B cell (primary cell): ENCODE measurements around the gene CEP55. TPM values are rescaled to one million over a fixed set of nuclear protein-coding genes. Genes with fewer than 3 reads are reported as not detected.

Experiments used
- ATAC-seq: fragments of 200-7000 bp; cut with Tn5 transposase; one replicate; pipeline ENCODE4 v1.10.0; 2021; ENCODE audit warnings: low read depth, mild to moderate bottlenecking, moderate number of reproducible peaks, moderate library complexity
- CTCF ChIA-PET: fragments of 350-600 bp; sonication (Branson Sonifier 250); formaldehyde crosslinking; loops from one replicate; lab custom pipeline; 2021; ENCODE audit warnings: antibody characterized with exemption, inconsistent platforms; lab: Charles Lee
- POLR2A ChIA-PET: fragments of 350-600 bp; sonication (Branson Sonifier 250); formaldehyde crosslinking; loops from one replicate; lab custom pipeline; 2021; ENCODE audit warnings: antibody characterized with exemption; lab: Charles Lee
- DNase-seq: peaks from one replicate; pipeline ENCODE4 v3.0.0; 2013
- H2AFZ ChIP-seq: 2 replicates; pipeline ENCODE4 v1.6.1; 2012; ENCODE audit warnings: mild to moderate bottlenecking, low read depth, low read length; ENCODE audit not compliant: insufficient read depth, poor library complexity, severe bottlenecking
- H3K27ac ChIP-seq, 2 donors: 1 replicate in 1 of 2; 2 replicates in 1 of 2; pipeline ENCODE4 v1.5.1; 2012 to 2013; ENCODE audit warnings: low read length in 2 of 2, mild to moderate bottlenecking in 2 of 2, moderate library complexity in 1 of 2
- H3K27me3 ChIP-seq, 4 experiments: fragments of 200-600 bp in 1 of 4; sonication (generic) in 1 of 4; replicated peaks in 1 of 4; 1 replicate in 2 of 4; 2 replicates in 2 of 4; pipeline versions ENCODE4 v1.6.1 to v1.7.0; 2013 to 2016; ENCODE audit warnings: low read length in 3 of 4, mild to moderate bottlenecking in 2 of 4, mixed read lengths in 1 of 4, moderate library complexity in 1 of 4; ENCODE audit not compliant: insufficient read depth in 4 of 4, control insufficient read depth in 3 of 4; ENCODE audit errors: control extremely low read depth in 1 of 4
- H3K36me3 ChIP-seq, 2 experiments: replicated peaks in 1 of 2; 1 replicate in 1 of 2; 2 replicates in 1 of 2; pipeline versions ENCODE4 v1.6.1 to v1.7.1; 2013; ENCODE audit warnings: low read length in 1 of 2; ENCODE audit not compliant: insufficient read depth in 2 of 2, control insufficient read depth in 1 of 2; ENCODE audit errors: control extremely low read depth in 1 of 2, extremely low read depth in 1 of 2
- H3K4me1 ChIP-seq, 2 donors: fragments of 200-600 bp in 1 of 2; sonication (generic) in 1 of 2; 1 replicate in 1 of 2; 2 replicates in 1 of 2; pipeline versions ENCODE4 v1.5.1 to v1.6.1; 2013 to 2017; ENCODE audit warnings: low read length in 2 of 2; ENCODE audit not compliant: control insufficient read depth in 2 of 2, insufficient read depth in 2 of 2
- H3K4me2 ChIP-seq: replicated peaks from 2 replicates; pipeline ENCODE3; 2012; ENCODE audit warnings: mild to moderate bottlenecking, low read depth, low read length; ENCODE audit not compliant: poor library complexity, severe bottlenecking
- H3K4me3 ChIP-seq, 5 experiments: fragments of 200-600 bp in 1 of 5; sonication (generic) in 1 of 5; 1 replicate in 3 of 5; 2 replicates in 2 of 5; pipeline versions ENCODE4 v1.5.1 to v1.7.0; 2011 to 2016; ENCODE audit warnings: low read length in 4 of 5, mild to moderate bottlenecking in 4 of 5, low read depth in 2 of 5, control low read depth in 1 of 5, moderate library complexity in 1 of 5; ENCODE audit not compliant: insufficient read depth in 1 of 5; ENCODE audit errors: control extremely low read depth in 1 of 5, extremely low read depth in 1 of 5
- H3K79me2 ChIP-seq: fragments of 200-600 bp; sonication (generic); one replicate; pipeline ENCODE4 v1.6.0; 2016; ENCODE audit warnings: low read length; ENCODE audit not compliant: control insufficient read depth, insufficient read depth
- H3K9ac ChIP-seq: fragments of 200-600 bp; sonication (generic); 2 replicates; pipeline ENCODE4 v1.6.1; 2017; ENCODE audit warnings: mild to moderate bottlenecking, low read length, moderate library complexity
- H3K9me3 ChIP-seq, 3 donors: one replicate each; pipeline versions ENCODE4 v1.6.1 to v1.7.1; 2013; ENCODE audit warnings: low read length in 2 of 3; ENCODE audit not compliant: control insufficient read depth in 2 of 3, insufficient read depth in 1 of 3; ENCODE audit errors: control extremely low read depth in 1 of 3
- H4K20me1 ChIP-seq: 2 replicates; pipeline ENCODE4 v1.6.0; 2012; ENCODE audit warnings: mild to moderate bottlenecking, low read length; ENCODE audit not compliant: insufficient read depth, control insufficient read depth, poor library complexity, severe bottlenecking
- H3K27ac Mint-ChIP-seq: one replicate; pipeline ENCODE4 v1.8.0; 2021; ENCODE audit warnings: mixed read lengths
- H3K27me3 Mint-ChIP-seq: one replicate; pipeline ENCODE4 v1.8.0; 2021; ENCODE audit warnings: mixed read lengths
- H3K4me1 Mint-ChIP-seq: one replicate; pipeline ENCODE4 v1.8.0; 2021; ENCODE audit warnings: mixed read lengths
- H3K4me3 Mint-ChIP-seq: one replicate; pipeline ENCODE4 v1.8.0; 2021; ENCODE audit warnings: mixed read lengths
- H3K9me3 Mint-ChIP-seq: one replicate; pipeline ENCODE4 v1.8.0; 2022; ENCODE audit warnings: mixed read lengths; ENCODE audit not compliant: insufficient read depth
- CTCF ChIP-seq: fragments of 200-600 bp; IDR thresholded peaks from one replicate; pipeline ENCODE4 v1.8.0; 2022; ENCODE audit warnings: antibody characterized with exemption, mild to moderate bottlenecking
- EZH2 ChIP-seq: IDR thresholded peaks from 2 replicates; pipeline ENCODE4 v1.6.1; 2012; ENCODE audit warnings: borderline replicate concordance, low read depth, mild to moderate bottlenecking, moderate library complexity, low read length; ENCODE audit not compliant: insufficient read depth, poor library complexity, severe bottlenecking
- WGBS: methylation state at CpG from one replicate; pipeline ENCODE4 v1.1.5; 2013; ENCODE audit warnings: missing lambda C conversion rate; ENCODE audit not compliant: insufficient coverage; 5-methylcytosine and 5-hydroxymethylcytosine counted together
- intact Hi-C: fragments of 100-400 bp; cut with micrococcal nuclease; formaldehyde crosslinking; loops from one replicate; pipeline ENCODE4 v1.10.0; 2022
- polyA plus RNA-seq: library from polyadenylated mRNA; depleted of rRNA; stranded (reverse); fragments of >200 nt; gene quantifications from 2 replicates; pipeline ENCODE4 v1.2.3, GENCODE V29; 2012
- total RNA-seq, 2 donors: library from RNA; stranded (reverse); fragments of 120-200 nt in 1 of 2; gene quantifications; 1 replicate in 1 of 2; 2 replicates in 1 of 2; pipeline versions ENCODE4 v1.2.3 to v1.2.4, GENCODE V29; 2013 to 2022

The CEP55 gene
- total and polyA plus RNA-seq, 2 donors (not counting 1 experiment from before 2014, with no cell fraction given), result 0.12 to 0.27 TPM

- WGBS, result no CpG with 5 or more reads among the region's 1 CpG
- no peak overlapping the region for H3K9ac ChIP-seq
- H3K4me2 ChIP-seq, result no peak overlapping the region
- no peaks in the 10 kb centered on the region for H3K27me3 Mint-ChIP-seq
- H3K27ac ChIP-seq, result no peak overlapping the region
- no peaks in the 10 kb centered on the region for H4K20me1 ChIP-seq
- H3K9me3 Mint-ChIP-seq, result no peaks in the 10 kb centered on the region
- POLR2A ChIA-PET, result no interaction called here
- no peaks in the 10 kb centered on the region for H3K79me2 ChIP-seq
- H3K4me1 ChIP-seq, result peaks cover 0 to 3% of the 10 kb centered on the region in 2 donors
- no peak overlapping the region for H3K27ac Mint-ChIP-seq
- H3K4me3 Mint-ChIP-seq, result no peak overlapping the region
- TF ChIP-seq EZH2 (no peak), CTCF (no peak)
- H3K4me3 ChIP-seq, result no peak overlapping the region
- CTCF ChIA-PET, result interaction anchor here (11.1 kb wide), 1 partner anchor 140 kb away, joined by 198 read pairs; no protein-coding TSS in a partner anchor
- H2AFZ ChIP-seq, result peak overlapping the region; percentile 16
- peaks cover 0 to under 1% (median 0%) of the 10 kb centered on the region in 3 donors for H3K9me3 ChIP-seq
- no peaks in the 10 kb centered on the region for H3K27me3 ChIP-seq
- ATAC-seq (no peak), DNase-seq (no peak)
- peaks cover 0 to 2% of the 10 kb centered on the region in 2 experiments for H3K36me3 ChIP-seq
- intact Hi-C loops, result no loop called here
- peaks cover 9% of the 10 kb centered on the region for H3K4me1 Mint-ChIP-seq
Measured at GRCh38 chr10:93516006-93516380, 19.6 kb downstream of the CEP55 start.

- H3K27ac ChIP-seq, result no peak overlapping the region
- ATAC-seq, result no peak
- Mint-ChIP-seq H3K27me3 (no peaks in the 10 kb centered on the region), H3K4me3 (no peak overlapping the region), H3K4me1 (peaks cover 7% of the 10 kb centered on the region), H3K27ac (no peak overlapping the region), H3K9me3 (no peaks in the 10 kb centered on the region)
- no peak for DNase-seq
- H2AFZ ChIP-seq, result no peak overlapping the region
- H3K4me2 ChIP-seq, result no peak overlapping the region
- H3K4me1 ChIP-seq, result peaks cover 0 to 3% of the 10 kb centered on the region in 2 donors
- peaks cover 0 to 5% (median 0%) of the 10 kb centered on the region in 3 donors for H3K9me3 ChIP-seq
- H3K27me3 ChIP-seq, result no peaks in the 10 kb centered on the region
- no peaks in the 10 kb centered on the region for H4K20me1 ChIP-seq
- CTCF ChIA-PET, result interaction anchor here (0.6 to 1.0 kb wide), 3 partner anchors 36 to 169 kb away, joined by 3 to 5 read pairs (median 4); partner anchors contain the start of gene MYOF
- 96% methylated on average over 4 of the region's 4 CpGs for WGBS
- no peaks in the 10 kb centered on the region for H3K79me2 ChIP-seq
- POLR2A ChIA-PET, result no interaction called here
- no peak for TF ChIP-seq EZH2
- TF ChIP-seq CTCF, result no peak
- H3K9ac ChIP-seq, result no peak overlapping the region
- intact Hi-C loops, result no loop called here
- H3K4me3 ChIP-seq, result no peak overlapping the region
- H3K36me3 ChIP-seq, result peaks cover 0 to 2% of the 10 kb centered on the region in 2 experiments
Measured at GRCh38 chr10:93518531-93518930, 22.1 kb downstream of the CEP55 start.
